ENCODE measurements around the gene ANP32B. TPM values are rescaled to one million over a fixed set of nuclear protein-coding genes. Genes with fewer than 3 reads are reported as not detected.
"Not testable (repeated sequence)": the region's sequence is repeated elsewhere in the genome, so short reads cannot be mapped to it uniquely, and the experiment has no call there.

Gene ANP32B
- 12.1 TPM for total RNA-seq

GRCh38 chr9:97982683-97983588 lies at the start of gene ANP32B:
ANP32B (plus strand) TSS chr9:97983341; CDS start chr9:97983556, 215 bp downstream.
- DNase-seq (ENCODE audit: low read depth in 2 of 3, low spot score in 2 of 3) = peak; percentile 88 to 97 (median 93)

DNA sequence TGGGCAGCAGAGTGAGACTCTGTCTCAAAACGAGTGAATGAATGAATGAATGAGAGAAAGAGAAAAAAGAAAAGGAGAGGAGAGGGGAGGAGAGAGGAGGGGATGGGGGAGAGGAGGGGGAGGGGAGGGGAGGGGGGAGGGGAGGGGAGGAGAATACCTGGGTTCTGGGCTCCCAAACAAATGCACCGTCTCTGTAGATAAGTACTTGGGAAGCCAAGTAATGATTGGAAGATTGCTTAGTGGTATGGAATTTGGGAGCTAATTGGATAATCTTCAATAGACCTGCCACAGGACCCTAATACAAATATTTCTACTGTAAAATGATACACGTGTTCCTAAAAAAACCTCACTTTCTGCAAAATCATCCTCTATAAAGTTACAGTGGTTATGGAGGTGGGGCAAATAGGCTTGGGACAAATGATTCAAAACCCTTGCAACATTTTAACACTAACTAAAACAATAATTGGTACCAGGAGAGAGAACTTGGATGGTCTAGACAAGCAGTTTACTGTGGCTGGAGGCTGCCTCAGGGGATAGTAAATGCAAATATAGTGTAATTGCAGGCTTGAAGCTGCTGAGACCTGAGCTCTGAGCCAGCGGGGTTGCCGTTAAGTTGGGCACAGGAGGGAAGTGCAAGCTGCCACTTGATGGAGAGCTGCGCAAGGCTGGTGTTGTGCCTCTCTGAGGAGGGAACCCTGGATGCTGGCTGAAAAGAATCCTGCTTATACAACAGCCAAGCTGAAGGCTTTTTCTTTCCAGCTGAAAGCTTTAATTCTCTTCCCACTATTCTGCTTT lies 48.6 kb upstream of the ANP32B start:
- DNase-seq (ENCODE audit: low read depth in 2 of 3, low spot score in 2 of 3) = peak in 1 of 3 donors; percentile 59

DNA sequence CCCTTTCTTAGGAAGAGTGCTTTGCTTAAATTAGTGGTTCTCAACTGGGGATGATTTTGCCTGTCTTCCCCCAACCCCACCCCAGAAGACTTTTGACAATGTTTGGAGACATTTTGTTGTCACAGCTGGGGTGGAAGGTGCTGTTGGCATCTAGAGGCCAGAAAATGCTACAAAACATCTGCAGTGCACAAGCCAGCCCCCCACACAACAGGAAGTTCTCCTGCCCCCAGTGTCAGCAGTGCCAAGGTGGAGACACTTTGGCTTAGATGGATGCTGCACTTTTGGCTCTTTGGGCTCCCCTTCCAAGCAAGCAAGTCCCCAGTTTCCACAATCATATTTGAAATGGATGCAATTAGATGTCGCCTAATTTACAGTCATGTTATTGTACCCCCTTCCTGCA lies 47.9 kb upstream of the ANP32B start:
- DNase-seq (ENCODE audit: low read depth in 2 of 3, low spot score in 2 of 3) = no peak

DNA sequence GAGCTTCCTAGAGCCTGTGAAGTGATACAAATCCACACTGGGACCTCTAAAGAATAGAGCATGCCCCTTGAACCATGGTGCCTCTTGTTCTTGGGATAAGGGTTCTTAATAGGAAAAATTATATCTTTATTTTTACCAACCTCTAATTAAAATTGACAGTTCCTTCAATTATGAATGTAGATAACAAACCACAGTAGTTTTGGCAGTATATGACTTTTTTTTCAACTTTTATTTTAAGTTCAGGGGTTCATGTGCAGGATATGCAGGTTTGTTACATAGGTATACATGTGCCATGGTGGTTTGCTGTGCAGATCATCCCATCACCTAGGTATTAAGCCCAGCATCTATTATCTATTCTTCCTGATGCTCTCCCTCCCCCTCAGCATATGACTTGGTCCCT lies 46.1 kb upstream of the ANP32B start:
- no peak for DNase-seq (ENCODE audit: low read depth in 2 of 3, low spot score in 2 of 3)

- peak in 2 of 3 donors; percentile 96 to 99 for DNase-seq (ENCODE audit: low read depth in 2 of 3, low spot score in 2 of 3)
Observed at GRCh38 chr9:97938081-97938644, 45.0 kb upstream of the ANP32B start, which contains the start of gene HEMGN. HEMGN (minus strand) TSS chr9:97938172; CDS start chr9:97938136, 36 bp downstream.

DNA sequence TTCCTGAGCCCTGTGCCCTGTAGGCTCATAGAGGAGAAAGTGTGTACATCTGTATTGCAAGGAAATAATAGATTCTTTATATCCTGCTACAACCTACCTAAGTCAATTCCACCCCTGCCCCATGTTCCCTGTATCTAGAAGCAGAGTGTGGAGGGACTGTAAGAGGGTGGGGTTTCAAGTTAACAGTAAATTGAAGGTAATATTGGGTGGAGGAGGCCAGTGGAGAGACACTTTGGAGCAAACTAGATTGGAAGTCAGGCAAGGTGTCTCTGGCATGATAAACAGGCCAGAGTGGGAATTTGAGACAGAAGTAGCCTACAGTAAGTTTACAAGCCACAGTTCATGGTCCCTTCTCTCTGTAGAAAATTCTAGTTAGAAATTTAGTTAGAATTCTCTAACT lies 42.9 kb upstream of the ANP32B start:
- DNase-seq (ENCODE audit: low read depth in 2 of 3, low spot score in 2 of 3) = no peak

- no peak for DNase-seq (ENCODE audit: low read depth in 2 of 3, low spot score in 2 of 3)
Observed at GRCh38 chr9:97940741-97941140, 42.4 kb upstream of the ANP32B start.

- no peak for DNase-seq (ENCODE audit: low read depth in 2 of 3, low spot score in 2 of 3)
Observed at GRCh38 chr9:97941323-97941722, 41.8 kb upstream of the ANP32B start.

DNA sequence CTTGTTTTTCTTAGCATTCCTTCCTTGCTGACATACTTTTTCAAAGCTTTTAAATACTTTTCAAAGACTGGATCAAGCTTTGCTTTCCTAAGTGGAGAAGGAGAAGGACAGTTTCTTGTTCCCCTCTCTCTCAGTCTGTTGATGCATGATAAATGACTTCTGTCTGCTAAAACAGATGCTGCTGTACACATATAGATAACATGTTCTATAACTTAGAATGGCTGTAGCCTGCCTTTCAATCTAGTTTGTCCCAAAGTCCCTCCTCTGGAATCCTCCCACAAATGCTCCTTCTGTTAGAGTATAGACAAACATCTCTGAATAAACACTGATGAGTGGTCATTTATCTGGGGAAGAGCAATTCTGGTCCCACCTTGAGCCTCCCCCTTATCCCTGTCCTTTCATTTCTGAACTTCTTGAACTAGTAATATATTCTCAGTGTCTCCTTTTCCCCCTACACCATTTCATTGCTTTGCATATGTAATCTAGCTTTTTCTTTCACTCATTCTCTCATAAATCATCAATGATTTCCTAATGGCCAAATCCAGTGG lies 39.8 kb upstream of the ANP32B start:
- peak in 1 of 3 donors; percentile 55 for DNase-seq (ENCODE audit: low read depth in 2 of 3, low spot score in 2 of 3)

DNA sequence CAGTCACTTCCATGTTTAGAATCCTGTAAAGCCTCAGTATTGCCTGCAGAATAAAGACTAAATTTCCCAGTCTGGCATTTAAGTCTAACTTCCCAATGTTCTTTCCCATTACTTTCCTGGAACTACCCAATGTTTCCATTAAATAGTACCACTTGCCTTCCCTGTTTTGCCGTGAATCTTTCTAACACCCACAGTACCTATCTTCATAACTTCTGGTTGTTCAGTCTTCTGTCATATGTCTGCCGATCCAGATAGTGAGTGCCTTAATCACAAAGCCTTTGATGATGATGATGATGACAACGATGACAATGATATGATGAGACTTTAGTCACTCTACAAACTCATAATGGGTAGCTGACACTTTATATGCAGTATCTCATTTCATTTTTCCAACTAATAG lies 38.5 kb upstream of the ANP32B start:
- DNase-seq (ENCODE audit: low read depth in 2 of 3, low spot score in 2 of 3) = no peak

GRCh38 chr9:97945470-97945869 lies 37.7 kb upstream of the ANP32B start:
- DNase-seq (ENCODE audit: low read depth in 2 of 3, low spot score in 2 of 3) = not testable (repeated sequence)

- not testable (repeated sequence) for DNase-seq (ENCODE audit: low read depth in 2 of 3, low spot score in 2 of 3)
Observed at GRCh38 chr9:97947094-97947493, 36.0 kb upstream of the ANP32B start.

- DNase-seq (ENCODE audit: low read depth in 2 of 3, low spot score in 2 of 3) = not testable (repeated sequence)
Observed at GRCh38 chr9:97950873-97951272, 32.3 kb upstream of the ANP32B start.

- peak; percentile 19 to 74 (median 71) for DNase-seq (ENCODE audit: low read depth in 2 of 3, low spot score in 2 of 3)
Observed at GRCh38 chr9:97954550-97954989, 28.6 kb upstream of the ANP32B start.

GRCh38 chr9:97956331-97956730 lies 26.8 kb upstream of the ANP32B start:
- DNase-seq (ENCODE audit: low read depth in 2 of 3, low spot score in 2 of 3) = no peak

- no peak for DNase-seq (ENCODE audit: low read depth in 2 of 3, low spot score in 2 of 3)
Observed at GRCh38 chr9:97958812-97959511, 24.2 kb upstream of the ANP32B start.

- no peak for DNase-seq (ENCODE audit: low read depth in 2 of 3, low spot score in 2 of 3)
Observed at GRCh38 chr9:97959585-97959984, 23.6 kb upstream of the ANP32B start.

DNA sequence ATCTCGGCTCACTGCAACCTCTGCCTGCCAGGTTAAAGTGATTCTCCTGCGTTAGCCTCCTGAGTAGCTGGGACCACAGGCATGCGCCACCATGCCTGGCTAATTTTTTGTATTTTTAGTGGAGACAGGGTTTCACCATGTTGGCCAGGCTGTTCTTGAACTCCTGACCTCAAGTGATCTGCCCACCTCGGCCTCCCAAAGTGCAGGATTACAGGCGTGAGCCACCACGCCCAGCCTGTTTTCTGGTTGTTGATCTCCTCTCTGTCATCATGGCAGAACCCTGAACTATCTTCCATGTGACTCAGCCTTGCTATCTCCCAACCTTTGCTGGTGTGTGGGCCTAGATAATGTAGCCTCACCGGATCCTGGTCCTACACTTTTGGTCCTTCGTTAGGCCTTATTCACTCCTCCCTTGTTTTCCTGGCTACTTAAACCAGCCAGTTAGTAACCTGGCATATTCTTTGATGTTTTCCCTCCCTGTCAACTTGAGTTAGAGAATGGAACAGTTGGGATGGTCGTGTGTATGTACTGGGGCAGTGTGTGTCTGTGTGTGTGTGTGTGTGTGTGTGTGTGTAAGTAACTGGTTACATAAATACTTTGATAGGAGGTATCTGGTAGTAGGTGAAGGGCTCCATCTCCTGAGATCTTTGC lies 22.3 kb upstream of the ANP32B start:
- not testable (repeated sequence) for DNase-seq (ENCODE audit: low read depth in 2 of 3, low spot score in 2 of 3)

DNA sequence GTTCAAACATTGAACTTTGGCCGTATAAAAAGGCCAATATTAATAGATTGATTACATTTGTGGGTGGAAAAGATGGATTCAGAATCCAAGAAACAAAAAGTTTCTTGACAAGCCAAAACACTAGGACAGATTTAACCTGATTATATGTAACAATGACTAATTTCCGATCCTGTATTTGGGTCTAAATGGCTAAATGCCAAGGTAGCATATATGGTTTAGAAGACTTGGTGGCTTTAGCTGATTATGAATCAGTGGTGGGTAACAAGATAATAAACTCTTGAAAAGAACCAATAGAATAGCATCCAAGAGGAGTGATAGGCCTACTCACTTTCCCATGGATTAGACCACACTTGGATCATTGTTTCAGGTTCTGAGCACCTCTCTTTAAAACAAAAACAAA lies 21.8 kb upstream of the ANP32B start:
- DNase-seq (ENCODE audit: low read depth in 2 of 3, low spot score in 2 of 3) = no peak

- no peak for DNase-seq (ENCODE audit: low read depth in 2 of 3, low spot score in 2 of 3)
Observed at GRCh38 chr9:97962136-97962535, 21.0 kb upstream of the ANP32B start.

All from hematopoietic multipotent progenitor cell (in vitro differentiated cells).